Activated naive CD4-positive, alpha-beta T cell (primary cell): Measurements from ENCODE around the gene STXBP3.

Source experiments
- DNase-seq, 4 experiments: peaks; one replicate each; lab custom pipeline; 2025; lab: John Stamatoyannopoulos, UW

Gene STXBP3

GRCh38 chr1:108842525-108843181 lies 96.2 kb downstream of the STXBP3 start:
- no peak for DNase-seq

- DNase-seq, result no peak
These were observed 97.1 kb downstream of the STXBP3 start for GRCh38 chr1:108843390-108844137.

- no peak for DNase-seq
These were observed 99.0 kb downstream of the STXBP3 start for GRCh38 chr1:108845446-108845845.

GRCh38 chr1:108845991-108846390 lies 99.5 kb downstream of the STXBP3 start:
- no peak for DNase-seq

- DNase-seq, result no peak
These were observed 101.0 kb downstream of the STXBP3 start for GRCh38 chr1:108847494-108847893.

GRCh38 chr1:108848806-108849205 lies 102.3 kb downstream of the STXBP3 start:
- DNase-seq, result no peak

GRCh38 chr1:108850929-108851328 lies 104.5 kb downstream of the STXBP3 start:
- DNase-seq, result no peak

- DNase-seq, result no peak
These were observed 105.1 kb downstream of the STXBP3 start for GRCh38 chr1:108851567-108851966.

- DNase-seq, result no peak
These were observed 105.9 kb downstream of the STXBP3 start for GRCh38 chr1:108852221-108852975.

- DNase-seq, result no peak
These were observed 107.9 kb downstream of the STXBP3 start for GRCh38 chr1:108854221-108855019.

- DNase-seq, result no peak
These were observed 110.5 kb downstream of the STXBP3 start, which contains the start of gene AKNAD1 for GRCh38 chr1:108856994-108857393. Gene AKNAD1, minus strand, starts transcription at chr1:108857094. Its CDS starts 4,430 bp downstream, at chr1:108852664.

GRCh38 chr1:108858230-108858950 lies 111.9 kb downstream of the STXBP3 start:
- DNase-seq, result no peak
